H9 (cell line): Measurements from ENCODE around the gene GPR161. TPM values are rescaled to one million over a fixed set of nuclear protein-coding genes. Genes with fewer than 3 reads are reported as not detected.

ENCODE experiments used
- DNase-seq: peaks from one replicate; pipeline ENCODE4 v3.0.0-alpha.2; 2017
- H2AFZ ChIP-seq: one replicate; pipeline ENCODE4 v1.6.1; 2013; ENCODE audit warnings: mild to moderate bottlenecking, low read length, control low read depth, moderate library complexity
- H2AK5ac ChIP-seq: 2 replicates; pipeline ENCODE4 v1.6.1; 2013; ENCODE audit warnings: low read length, control low read depth, mixed read lengths; ENCODE audit not compliant: insufficient read length
- H2BK120ac ChIP-seq: one replicate; pipeline ENCODE4 v1.6.1; 2013; ENCODE audit warnings: low read depth, mild to moderate bottlenecking, low read length, control low read depth, inconsistent platforms; ENCODE audit not compliant: poor library complexity, severe bottlenecking
- H2BK12ac ChIP-seq: 2 replicates; pipeline ENCODE4 v1.6.1; 2013; ENCODE audit warnings: low read length, control low read depth, mixed read lengths, low read depth; ENCODE audit not compliant: insufficient read length
- H2BK15ac ChIP-seq: 2 replicates; pipeline ENCODE4 v1.6.1; 2013; ENCODE audit warnings: low read depth, low read length, control low read depth
- H2BK20ac ChIP-seq: one replicate; pipeline ENCODE4 v1.6.1; 2013; ENCODE audit warnings: low read depth, mild to moderate bottlenecking, low read length, control low read depth, inconsistent platforms; ENCODE audit not compliant: poor library complexity, severe bottlenecking
- H2BK5ac ChIP-seq: 2 replicates; pipeline ENCODE4 v1.6.1; 2013; ENCODE audit warnings: low read length, control low read depth, mixed read lengths; ENCODE audit not compliant: insufficient read length
- H3K14ac ChIP-seq: 2 replicates; pipeline ENCODE4 v1.6.1; 2013; ENCODE audit warnings: low read length, control low read depth; ENCODE audit not compliant: insufficient read depth
- H3K18ac ChIP-seq: 2 replicates; pipeline ENCODE4 v1.6.1; 2013; ENCODE audit warnings: low read depth, mild to moderate bottlenecking, mixed read lengths, low read length, control low read depth; ENCODE audit not compliant: insufficient read length
- H3K23ac ChIP-seq: 2 replicates; pipeline ENCODE4 v1.6.1; 2013; ENCODE audit warnings: low read length, control low read depth, mixed read lengths, low read depth; ENCODE audit not compliant: insufficient read length
- H3K23me2 ChIP-seq: 2 replicates; pipeline ENCODE4 v1.6.1; 2013; ENCODE audit warnings: low read depth, mild to moderate bottlenecking, mixed read lengths, low read length, control low read depth; ENCODE audit not compliant: insufficient read length, poor library complexity, severe bottlenecking
- H3K27ac ChIP-seq: 2 replicates; pipeline ENCODE4 v1.5.1; 2013; ENCODE audit warnings: low read length, control low read depth, mixed read lengths, low read depth; ENCODE audit not compliant: insufficient read length
- H3K27me3 ChIP-seq: 2 replicates; pipeline ENCODE4 v1.6.1; 2013; ENCODE audit warnings: low read length, control low read depth, inconsistent platforms; ENCODE audit not compliant: insufficient read depth
- H3K4ac ChIP-seq: 2 replicates; pipeline ENCODE4 v1.6.1; 2013; ENCODE audit warnings: low read depth, mild to moderate bottlenecking, control low read depth, inconsistent platforms, low read length, moderate library complexity
- H3K4me1 ChIP-seq: 2 replicates; pipeline ENCODE4 v1.6.1; 2013; ENCODE audit warnings: low read length, control low read depth, inconsistent platforms; ENCODE audit not compliant: insufficient read depth
- H3K4me2 ChIP-seq: 2 replicates; pipeline ENCODE4 v1.6.1; 2013; ENCODE audit warnings: low read length, control low read depth, mixed read lengths; ENCODE audit not compliant: insufficient read length, insufficient read depth
- H3K56ac ChIP-seq: 2 replicates; pipeline ENCODE4 v1.6.1; 2013; ENCODE audit warnings: low read depth, mild to moderate bottlenecking, mixed read lengths, low read length, control low read depth; ENCODE audit not compliant: insufficient read length
- H3K79me1 ChIP-seq: 2 replicates; pipeline ENCODE4 v1.6.1; 2013; ENCODE audit warnings: low read depth, mild to moderate bottlenecking, moderate library complexity, low read length, control low read depth, inconsistent platforms; ENCODE audit not compliant: insufficient read depth, poor library complexity, severe bottlenecking
- H3K79me2 ChIP-seq: 2 replicates; pipeline ENCODE4 v1.6.1; 2013; ENCODE audit warnings: low read length, control low read depth, inconsistent platforms; ENCODE audit not compliant: insufficient read depth
- H3K9ac ChIP-seq: 2 replicates; pipeline ENCODE4 v1.6.1; 2013; ENCODE audit warnings: low read length, control low read depth, mixed read lengths; ENCODE audit not compliant: insufficient read length; ENCODE audit errors: extremely low read depth
- H3K9me3 ChIP-seq: one replicate; pipeline ENCODE4 v1.6.1; 2013; ENCODE audit warnings: low read depth, low read length, inconsistent platforms; ENCODE audit not compliant: control insufficient read depth
- H3T11ph ChIP-seq: one replicate; pipeline ENCODE4 v1.6.1; 2013; ENCODE audit warnings: mild to moderate bottlenecking, low read length, control low read depth, inconsistent platforms
- H4K20me1 ChIP-seq: one replicate; pipeline ENCODE4 v1.6.1; 2013; ENCODE audit not compliant: control insufficient read depth, insufficient read length, insufficient read depth
- H4K5ac ChIP-seq: 2 replicates; pipeline ENCODE4 v1.6.1; 2013; ENCODE audit warnings: low read depth, mild to moderate bottlenecking, mixed read lengths, low read length, control low read depth; ENCODE audit not compliant: insufficient read length
- H4K8ac ChIP-seq: replicated peaks from 2 replicates; pipeline ENCODE4 v1.6.1; 2013; ENCODE audit warnings: low read length, control low read depth, mixed read lengths, low read depth; ENCODE audit not compliant: insufficient read length
- H4K91ac ChIP-seq: 2 replicates; pipeline ENCODE4 v1.6.1; 2013; ENCODE audit warnings: low read depth, mild to moderate bottlenecking, moderate library complexity, mixed read lengths, low read length, control low read depth; ENCODE audit not compliant: insufficient read length
- H3K27ac Mint-ChIP-seq, 3 experiments: 2 replicates in 2 of 3; 3 replicates in 1 of 3; pipeline ENCODE4 v1.8.0; 2020 to 2021; ENCODE audit warnings: mixed read lengths in 3 of 3, mild to moderate bottlenecking in 1 of 3, moderate library complexity in 1 of 3
- H3K27me3 Mint-ChIP-seq: 2 replicates; pipeline ENCODE4 v1.8.0; 2021; ENCODE audit warnings: low read depth, mild to moderate bottlenecking, moderate library complexity, mixed read lengths
- H3K36me3 Mint-ChIP-seq, 3 experiments: 2 replicates in 2 of 3; 3 replicates in 1 of 3; pipeline ENCODE4 v1.8.0; 2020 to 2021; ENCODE audit warnings: low read depth in 3 of 3, mixed read lengths in 3 of 3; ENCODE audit not compliant: insufficient read depth in 1 of 3
- H3K4me1 Mint-ChIP-seq, 2 experiments: 2 replicates each; pipeline ENCODE4 v1.8.0; 2020; ENCODE audit warnings: mixed read lengths in 2 of 2
- H3K4me3 Mint-ChIP-seq, 2 experiments: 2 replicates in 1 of 2; 3 replicates in 1 of 2; pipeline ENCODE4 v1.8.0; 2020 to 2021; ENCODE audit warnings: mild to moderate bottlenecking in 2 of 2, mixed read lengths in 2 of 2, moderate library complexity in 1 of 2
- H3K9me3 Mint-ChIP-seq, 2 experiments: 2 replicates in 1 of 2; 3 replicates in 1 of 2; pipeline ENCODE4 v1.8.0; 2020; ENCODE audit warnings: mild to moderate bottlenecking in 2 of 2, mixed read lengths in 2 of 2, moderate library complexity in 1 of 2
- WGBS: extraction: QIAGEN DNeasy Blood & Tissue Kit; methylation state at CpG from one replicate; pipeline ENCODE4 v1.1.7; 2013; ENCODE audit warnings: missing lambda C conversion rate, low lambda C conversion rate, mixed read lengths; ENCODE audit not compliant: insufficient read length; ENCODE audit errors: extremely low coverage; 5-methylcytosine and 5-hydroxymethylcytosine counted together
- total RNA-seq: library from RNA; stranded (reverse); gene quantifications from 2 replicates; pipeline ENCODE4 v1.2.1, GENCODE V29; 2021
- TF ChIP-seq, protein P1 (sequence below): fragments of 200-600 bp; sonication (generic); conservative IDR thresholded peaks from 3 replicates; pipeline ENCODE4 v1.8.0; 2021; ENCODE audit warnings: antibody characterized with exemption, mild to moderate bottlenecking

Gene GPR161
- total RNA-seq, 1 experiment from 2014 or later, result 10.6 TPM

DNA sequence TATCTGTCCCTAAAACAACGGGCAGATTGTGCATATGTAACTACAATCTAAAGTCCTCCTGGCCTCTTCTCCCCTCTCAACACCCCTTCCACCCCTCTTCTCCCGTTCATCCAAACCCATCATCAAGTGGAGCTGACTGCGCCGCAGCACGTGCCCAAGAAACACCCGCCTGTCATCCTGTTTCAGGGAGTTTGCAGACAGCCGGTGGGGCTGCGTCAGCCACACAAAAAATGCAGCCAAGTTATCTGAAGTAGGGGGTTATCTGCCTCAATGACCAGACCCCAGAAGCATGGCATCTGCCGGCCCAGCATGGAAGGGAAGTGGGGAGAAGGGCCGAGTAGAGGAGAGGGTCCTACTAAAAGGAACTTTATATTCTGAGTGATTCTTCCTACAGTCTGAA is 49.0 kb downstream of the GPR161 start:
- Histone ChIP-seq H2BK12ac (no peak overlapping the region), H3K23ac (no peak overlapping the region), H3K27ac (no peak overlapping the region), H3K4ac (no peak overlapping the region), H3K9ac (no peak overlapping the region), H4K91ac (no peak overlapping the region), H3K27me3 (no peaks in the 10 kb centered on the region), H2AFZ (no peak overlapping the region), H2BK20ac (no peak overlapping the region), H3K79me2 (no peaks in the 10 kb centered on the region), H3K18ac (no peak overlapping the region), H3K14ac (no peak overlapping the region), H3K4me1 (no peaks in the 10 kb centered on the region), H3K4me2 (no peak overlapping the region), H3K9me3 (no peaks in the 10 kb centered on the region), H4K5ac (no peak overlapping the region), H2BK15ac (no peak overlapping the region), H4K8ac (no peak overlapping the region), H3K23me2 (no peaks in the 10 kb centered on the region), H2AK5ac (no peak overlapping the region), H3K56ac (no peak overlapping the region), H3K79me1 (no peaks in the 10 kb centered on the region), H3T11ph (no peak overlapping the region), H2BK5ac (no peak overlapping the region), H4K20me1 (no peaks in the 10 kb centered on the region), H2BK120ac (no peak overlapping the region)
- Mint-ChIP-seq H3K4me1 (peaks cover 2 to 6% of the 10 kb centered on the region in 2 experiments; a peak in 1 of 4 replicates), H3K27me3 (no peaks in the 10 kb centered on the region), H3K27ac (no peak overlapping the region), H3K4me3 (no peak overlapping the region), H3K36me3 (peaks cover 0 to 8% (median 3%) of the 10 kb centered on the region in 3 experiments; a peak in 5 of 7 replicates), H3K9me3 (no peaks in the 10 kb centered on the region)
- no CpG with 5 or more reads among the region's 10 CpGs for WGBS
- DNase-seq, result no peak
- TF ChIP-seq, protein P1, sequence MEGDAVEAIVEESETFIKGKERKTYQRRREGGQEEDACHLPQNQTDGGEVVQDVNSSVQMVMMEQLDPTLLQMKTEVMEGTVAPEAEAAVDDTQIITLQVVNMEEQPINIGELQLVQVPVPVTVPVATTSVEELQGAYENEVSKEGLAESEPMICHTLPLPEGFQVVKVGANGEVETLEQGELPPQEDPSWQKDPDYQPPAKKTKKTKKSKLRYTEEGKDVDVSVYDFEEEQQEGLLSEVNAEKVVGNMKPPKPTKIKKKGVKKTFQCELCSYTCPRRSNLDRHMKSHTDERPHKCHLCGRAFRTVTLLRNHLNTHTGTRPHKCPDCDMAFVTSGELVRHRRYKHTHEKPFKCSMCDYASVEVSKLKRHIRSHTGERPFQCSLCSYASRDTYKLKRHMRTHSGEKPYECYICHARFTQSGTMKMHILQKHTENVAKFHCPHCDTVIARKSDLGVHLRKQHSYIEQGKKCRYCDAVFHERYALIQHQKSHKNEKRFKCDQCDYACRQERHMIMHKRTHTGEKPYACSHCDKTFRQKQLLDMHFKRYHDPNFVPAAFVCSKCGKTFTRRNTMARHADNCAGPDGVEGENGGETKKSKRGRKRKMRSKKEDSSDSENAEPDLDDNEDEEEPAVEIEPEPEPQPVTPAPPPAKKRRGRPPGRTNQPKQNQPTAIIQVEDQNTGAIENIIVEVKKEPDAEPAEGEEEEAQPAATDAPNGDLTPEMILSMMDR, result no peak
